ENCODE measurements around the gene PPIP5K1.

PPIP5K1 gene

DNA sequence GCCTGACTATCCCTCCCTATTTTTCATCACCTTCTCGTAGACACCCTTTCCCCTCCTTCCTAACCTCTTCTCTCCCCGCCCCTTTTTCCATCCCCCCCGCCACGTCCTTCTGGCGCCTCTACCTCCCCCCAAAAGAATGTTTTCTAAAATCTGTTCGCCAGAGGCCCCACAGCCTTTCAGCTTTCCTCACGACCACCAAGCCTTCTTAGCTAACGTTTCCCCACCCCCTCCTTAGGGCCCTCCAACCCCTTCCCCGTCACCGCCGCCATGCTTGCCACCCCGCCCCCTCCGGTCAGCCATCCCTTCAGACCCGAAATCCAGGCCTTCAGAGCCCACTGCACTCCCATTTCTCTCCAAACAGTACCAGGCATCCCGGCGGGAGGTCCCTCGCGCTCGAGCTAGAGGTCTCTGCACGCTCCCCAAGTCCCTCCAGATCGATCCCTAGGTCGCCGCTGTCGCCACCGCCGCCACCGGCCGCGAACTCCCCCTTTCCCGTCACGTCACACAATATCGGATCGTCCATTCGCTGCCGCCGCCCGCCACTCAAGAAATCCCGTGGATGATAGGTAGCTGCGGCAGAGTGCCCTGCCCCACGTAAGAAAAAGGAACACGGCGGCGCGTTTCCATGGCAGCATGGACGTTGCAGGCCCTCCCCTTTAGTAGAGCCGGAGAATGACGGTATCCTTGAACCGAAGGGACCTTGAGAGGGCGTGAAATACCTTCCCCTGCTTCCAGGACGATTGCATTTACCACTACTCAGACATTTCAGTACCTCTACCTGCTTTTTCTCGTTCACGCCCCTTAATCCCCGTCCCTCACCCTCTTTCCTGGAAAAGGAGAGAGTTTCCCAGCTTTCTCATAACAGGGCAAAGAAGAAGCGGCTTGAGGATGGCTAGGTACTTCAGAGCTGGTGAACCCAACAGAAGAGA, 97.1 kb downstream of the PPIP5K1 start, which contains the start of gene TP53BP1 (continued):
- TF ChIP-seq ZNF335 (tag by site-specific recombination; conservative IDR thresholded peaks at IDR 0.05) (peak; percentile 78), ZNF248 (tag by site-specific recombination; IDR thresholded peaks at IDR 0.05) (no peak), ZNF24 (tag by site-specific recombination; IDR thresholded peaks at IDR 0.05) (no peak), SETDB1 (IDR thresholded peaks at IDR 0.05; ENCODE audit: insufficient read length, low read length) (no peak), ZNF76 (tag by site-specific recombination; IDR thresholded peaks at IDR 0.05; ENCODE audit: borderline replicate concordance, low read depth) (no peak), ZNF549 (tag by site-specific recombination; IDR thresholded peaks at IDR 0.05) (no peak), ZNF596 (tag by site-specific recombination; IDR thresholded peaks at IDR 0.05) (no peak), ZNF830 (tag by site-specific recombination; IDR thresholded peaks at IDR 0.05; ENCODE audit: low read depth) (no peak), ZNF16 (tag by site-specific recombination; IDR thresholded peaks at IDR 0.05; ENCODE audit: low read depth) (no peak), ZEB2 (tag by site-specific recombination; IDR thresholded peaks at IDR 0.05) (no peak), YY2 (tag by site-specific recombination; IDR thresholded peaks at IDR 0.05) (peak; percentile 74; the same call in 1 of the 2 replicates), ZXDB (tag by site-specific recombination; IDR thresholded peaks at IDR 0.05) (peak; percentile 58), ZNF2 (tag by site-specific recombination; IDR thresholded peaks at IDR 0.05) (no peak; the same call in 1 of the 2 replicates), HOXA7 (CRISPR knock-in tag; IDR thresholded peaks at IDR 0.05; ENCODE audit: borderline replicate concordance) (no peak), ZNF221 (tag by site-specific recombination; IDR thresholded peaks at IDR 0.05; ENCODE audit: borderline replicate concordance) (no peak), ZNF768 (tag by site-specific recombination; IDR thresholded peaks at IDR 0.05) (no peak), EGR2 (tag by site-specific recombination; IDR thresholded peaks at IDR 0.05; ENCODE audit: low read depth) (no peak), ZSCAN16 (tag by site-specific recombination; IDR thresholded peaks at IDR 0.05) (no peak), ZSCAN23 (tag by site-specific recombination; IDR thresholded peaks at IDR 0.05) (no peak), ZNF670 (tag by site-specific recombination; IDR thresholded peaks at IDR 0.05; ENCODE audit: low read depth) (no peak), TCF7L2 (IDR thresholded peaks at IDR 0.05; ENCODE audit: borderline replicate concordance, low read depth, low read length) (no peak), ZNF175 (tag by site-specific recombination; IDR thresholded peaks at IDR 0.05) (no peak)
- TF ChIP-seq, protein P1, sequence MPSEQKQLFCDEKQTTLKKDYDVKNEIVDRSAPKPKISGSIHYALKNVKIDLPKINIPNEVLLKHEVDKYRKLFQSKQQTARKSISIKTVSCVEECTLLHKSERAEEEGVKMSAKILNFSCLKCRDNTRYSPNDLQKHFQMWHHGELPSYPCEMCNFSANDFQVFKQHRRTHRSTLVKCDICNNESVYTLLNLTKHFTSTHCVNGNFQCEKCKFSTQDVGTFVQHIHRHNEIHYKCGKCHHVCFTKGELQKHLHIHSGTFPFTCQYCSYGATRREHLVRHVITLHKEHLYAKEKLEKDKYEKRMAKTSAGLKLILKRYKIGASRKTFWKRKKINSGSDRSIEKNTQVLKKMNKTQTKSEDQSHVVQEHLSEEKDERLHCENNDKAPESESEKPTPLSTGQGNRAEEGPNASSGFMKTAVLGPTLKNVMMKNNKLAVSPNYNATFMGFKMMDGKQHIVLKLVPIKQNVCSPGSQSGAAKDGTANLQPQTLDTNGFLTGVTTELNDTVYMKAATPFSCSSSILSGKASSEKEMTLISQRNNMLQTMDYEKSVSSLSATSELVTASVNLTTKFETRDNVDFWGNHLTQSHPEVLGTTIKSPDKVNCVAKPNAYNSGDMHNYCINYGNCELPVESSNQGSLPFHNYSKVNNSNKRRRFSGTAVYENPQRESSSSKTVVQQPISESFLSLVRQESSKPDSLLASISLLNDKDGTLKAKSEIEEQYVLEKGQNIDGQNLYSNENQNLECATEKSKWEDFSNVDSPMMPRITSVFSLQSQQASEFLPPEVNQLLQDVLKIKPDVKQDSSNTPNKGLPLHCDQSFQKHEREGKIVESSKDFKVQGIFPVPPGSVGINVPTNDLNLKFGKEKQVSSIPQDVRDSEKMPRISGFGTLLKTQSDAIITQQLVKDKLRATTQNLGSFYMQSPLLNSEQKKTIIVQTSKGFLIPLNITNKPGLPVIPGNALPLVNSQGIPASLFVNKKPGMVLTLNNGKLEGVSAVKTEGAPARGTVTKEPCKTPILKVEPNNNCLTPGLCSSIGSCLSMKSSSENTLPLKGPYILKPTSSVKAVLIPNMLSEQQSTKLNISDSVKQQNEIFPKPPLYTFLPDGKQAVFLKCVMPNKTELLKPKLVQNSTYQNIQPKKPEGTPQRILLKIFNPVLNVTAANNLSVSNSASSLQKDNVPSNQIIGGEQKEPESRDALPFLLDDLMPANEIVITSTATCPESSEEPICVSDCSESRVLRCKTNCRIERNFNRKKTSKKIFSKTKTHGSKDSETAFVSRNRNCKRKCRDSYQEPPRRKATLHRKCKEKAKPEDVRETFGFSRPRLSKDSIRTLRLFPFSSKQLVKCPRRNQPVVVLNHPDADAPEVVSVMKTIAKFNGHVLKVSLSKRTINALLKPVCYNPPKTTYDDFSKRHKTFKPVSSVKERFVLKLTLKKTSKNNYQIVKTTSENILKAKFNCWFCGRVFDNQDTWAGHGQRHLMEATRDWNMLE (tag by site-specific recombination; conservative IDR thresholded peaks at IDR 0.05; ENCODE audit: low read depth), result no peak
- TF ChIP-seq, protein P2, sequence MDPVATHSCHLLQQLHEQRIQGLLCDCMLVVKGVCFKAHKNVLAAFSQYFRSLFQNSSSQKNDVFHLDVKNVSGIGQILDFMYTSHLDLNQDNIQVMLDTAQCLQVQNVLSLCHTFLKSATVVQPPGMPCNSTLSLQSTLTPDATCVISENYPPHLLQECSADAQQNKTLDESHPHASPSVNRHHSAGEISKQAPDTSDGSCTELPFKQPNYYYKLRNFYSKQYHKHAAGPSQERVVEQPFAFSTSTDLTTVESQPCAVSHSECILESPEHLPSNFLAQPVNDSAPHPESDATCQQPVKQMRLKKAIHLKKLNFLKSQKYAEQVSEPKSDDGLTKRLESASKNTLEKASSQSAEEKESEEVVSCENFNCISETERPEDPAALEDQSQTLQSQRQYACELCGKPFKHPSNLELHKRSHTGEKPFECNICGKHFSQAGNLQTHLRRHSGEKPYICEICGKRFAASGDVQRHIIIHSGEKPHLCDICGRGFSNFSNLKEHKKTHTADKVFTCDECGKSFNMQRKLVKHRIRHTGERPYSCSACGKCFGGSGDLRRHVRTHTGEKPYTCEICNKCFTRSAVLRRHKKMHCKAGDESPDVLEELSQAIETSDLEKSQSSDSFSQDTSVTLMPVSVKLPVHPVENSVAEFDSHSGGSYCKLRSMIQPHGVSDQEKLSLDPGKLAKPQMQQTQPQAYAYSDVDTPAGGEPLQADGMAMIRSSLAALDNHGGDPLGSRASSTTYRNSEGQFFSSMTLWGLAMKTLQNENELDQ (tag by site-specific recombination; IDR thresholded peaks at IDR 0.05; ENCODE audit: low read depth), result no peak
- TF ChIP-seq, protein P3, sequence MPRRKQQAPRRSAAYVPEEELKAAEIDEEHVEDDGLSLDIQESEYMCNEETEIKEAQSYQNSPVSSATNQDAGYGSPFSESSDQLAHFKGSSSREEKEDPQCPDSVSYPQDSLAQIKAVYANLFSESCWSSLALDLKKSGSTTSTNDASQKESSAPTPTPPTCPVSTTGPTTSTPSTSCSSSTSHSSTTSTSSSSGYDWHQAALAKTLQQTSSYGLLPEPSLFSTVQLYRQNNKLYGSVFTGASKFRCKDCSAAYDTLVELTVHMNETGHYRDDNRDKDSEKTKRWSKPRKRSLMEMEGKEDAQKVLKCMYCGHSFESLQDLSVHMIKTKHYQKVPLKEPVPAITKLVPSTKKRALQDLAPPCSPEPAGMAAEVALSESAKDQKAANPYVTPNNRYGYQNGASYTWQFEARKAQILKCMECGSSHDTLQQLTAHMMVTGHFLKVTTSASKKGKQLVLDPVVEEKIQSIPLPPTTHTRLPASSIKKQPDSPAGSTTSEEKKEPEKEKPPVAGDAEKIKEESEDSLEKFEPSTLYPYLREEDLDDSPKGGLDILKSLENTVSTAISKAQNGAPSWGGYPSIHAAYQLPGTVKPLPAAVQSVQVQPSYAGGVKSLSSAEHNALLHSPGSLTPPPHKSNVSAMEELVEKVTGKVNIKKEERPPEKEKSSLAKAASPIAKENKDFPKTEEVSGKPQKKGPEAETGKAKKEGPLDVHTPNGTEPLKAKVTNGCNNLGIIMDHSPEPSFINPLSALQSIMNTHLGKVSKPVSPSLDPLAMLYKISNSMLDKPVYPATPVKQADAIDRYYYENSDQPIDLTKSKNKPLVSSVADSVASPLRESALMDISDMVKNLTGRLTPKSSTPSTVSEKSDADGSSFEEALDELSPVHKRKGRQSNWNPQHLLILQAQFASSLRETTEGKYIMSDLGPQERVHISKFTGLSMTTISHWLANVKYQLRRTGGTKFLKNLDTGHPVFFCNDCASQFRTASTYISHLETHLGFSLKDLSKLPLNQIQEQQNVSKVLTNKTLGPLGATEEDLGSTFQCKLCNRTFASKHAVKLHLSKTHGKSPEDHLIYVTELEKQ (tag by site-specific recombination; IDR thresholded peaks at IDR 0.05; ENCODE audit: borderline replicate concordance), result no peak
- TF ChIP-seq, protein P4, sequence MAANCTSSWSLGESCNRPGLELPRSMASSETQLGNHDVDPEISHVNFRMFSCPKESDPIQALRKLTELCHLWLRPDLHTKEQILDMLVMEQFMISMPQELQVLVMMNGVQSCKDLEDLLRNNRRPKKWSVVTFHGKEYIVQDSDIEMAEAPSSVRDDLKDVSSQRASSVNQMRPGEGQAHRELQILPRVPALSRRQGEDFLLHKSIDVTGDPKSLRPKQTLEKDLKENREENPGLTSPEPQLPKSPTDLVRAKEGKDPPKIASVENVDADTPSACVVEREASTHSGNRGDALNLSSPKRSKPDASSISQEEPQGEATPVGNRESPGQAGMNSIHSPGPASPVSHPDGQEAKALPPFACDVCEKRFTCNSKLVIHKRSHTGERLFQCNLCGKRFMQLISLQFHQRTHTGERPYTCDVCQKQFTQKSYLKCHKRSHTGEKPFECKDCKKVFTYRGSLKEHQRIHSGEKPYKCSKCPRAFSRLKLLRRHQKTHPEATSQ (tag by site-specific recombination; IDR thresholded peaks at IDR 0.05), result no peak

Data from HEK293 (cell line).